HG02588 (cell line): Measurements from ENCODE around the gene SOBP.

Experiments used
- ATAC-seq: cut with Tn5 transposase; IDR thresholded peaks from one replicate; pipeline ENCODE4 v1.9.1; 2021; ENCODE audit warnings: mild to moderate bottlenecking, moderate library complexity; ENCODE audit not compliant: unreplicated experiment

SOBP gene

GRCh38 chr6:107654764-107655163 lies 164.8 kb downstream of the SOBP start:
- ATAC-seq: no peak

- no peak for ATAC-seq
Observed at GRCh38 chr6:107655245-107655644, 165.3 kb downstream of the SOBP start.

GRCh38 chr6:107655864-107656263 lies 165.9 kb downstream of the SOBP start:
- no peak for ATAC-seq

- ATAC-seq: no peak
Observed at GRCh38 chr6:107656401-107656800, 166.5 kb downstream of the SOBP start.

GRCh38 chr6:107656883-107657282 lies 167.0 kb downstream of the SOBP start:
- no peak for ATAC-seq

GRCh38 chr6:107657373-107657754 lies 167.4 kb downstream of the SOBP start:
- ATAC-seq: no peak

GRCh38 chr6:107657755-107658461 lies 168.0 kb downstream of the SOBP start:
- peak; percentile 94 for ATAC-seq

- ATAC-seq: no peak
Observed at GRCh38 chr6:107658920-107659865, 169.3 kb downstream of the SOBP start.

GRCh38 chr6:107660839-107661238 lies 170.9 kb downstream of the SOBP start:
- no peak for ATAC-seq

GRCh38 chr6:107661291-107661690 lies 171.4 kb downstream of the SOBP start:
- ATAC-seq: no peak

GRCh38 chr6:107662333-107662732 lies 172.4 kb downstream of the SOBP start:
- no peak for ATAC-seq

- no peak for ATAC-seq
Observed at GRCh38 chr6:107663308-107663707, 173.4 kb downstream of the SOBP start.

- ATAC-seq: no peak
Observed at GRCh38 chr6:107665382-107665781, 175.5 kb downstream of the SOBP start.

GRCh38 chr6:107666084-107666980 lies 176.4 kb downstream of the SOBP start:
- no peak for ATAC-seq

- no peak for ATAC-seq
Observed at GRCh38 chr6:107666981-107667601, 177.2 kb downstream of the SOBP start.

- no peak for ATAC-seq
Observed at GRCh38 chr6:107667790-107668189, 177.9 kb downstream of the SOBP start.

GRCh38 chr6:107668743-107669474 lies 179.0 kb downstream of the SOBP start:
- peak; percentile 87 for ATAC-seq

GRCh38 chr6:107670792-107671199 lies 180.9 kb downstream of the SOBP start:
- ATAC-seq: no peak

GRCh38 chr6:107673076-107673494 lies 183.2 kb downstream of the SOBP start:
- no peak for ATAC-seq
